NCI-H1048 (cell line): ENCODE measurements around the gene ERVW-1.
"Not testable (repeated sequence)": the region's sequence is repeated elsewhere in the genome, so short reads cannot be mapped to it uniquely, and the experiment has no call there.

ENCODE experiments used
- DNase-seq: peaks from one replicate; lab custom pipeline; 2025; lab: John Stamatoyannopoulos, UW

Gene ERVW-1

GRCh38 chr7:92477681-92478080, at the start of gene ERVW-1:
ERVW-1 (minus strand) TSS chr7:92477946; CDS start chr7:92470381, 7,565 bp downstream.
- not testable (repeated sequence) for DNase-seq

DNA sequence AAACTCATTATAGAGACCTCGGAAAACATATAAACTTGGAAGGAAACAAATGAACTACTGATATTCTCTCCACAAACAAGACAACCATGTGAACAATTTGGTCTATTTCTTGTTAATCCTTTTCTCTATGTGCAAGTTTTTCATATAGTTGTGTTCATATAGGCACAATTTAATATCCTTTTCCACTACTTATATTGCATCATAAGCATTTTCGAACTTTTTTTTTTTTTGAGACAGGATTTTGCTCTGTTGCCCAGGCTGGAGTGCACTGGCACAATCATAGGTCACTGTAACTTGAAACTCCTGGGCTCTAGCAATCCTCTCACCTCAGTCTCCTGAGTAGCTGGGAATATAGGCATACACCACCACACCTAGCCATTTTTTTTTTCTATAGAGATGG, 45.4 kb upstream of the ERVW-1 start:
- no peak for DNase-seq

GRCh38 chr7:92520024-92520423, 42.3 kb upstream of the ERVW-1 start:
- DNase-seq: no peak

GRCh38 chr7:92517631-92518030, 39.9 kb upstream of the ERVW-1 start:
- DNase-seq: no peak

DNA sequence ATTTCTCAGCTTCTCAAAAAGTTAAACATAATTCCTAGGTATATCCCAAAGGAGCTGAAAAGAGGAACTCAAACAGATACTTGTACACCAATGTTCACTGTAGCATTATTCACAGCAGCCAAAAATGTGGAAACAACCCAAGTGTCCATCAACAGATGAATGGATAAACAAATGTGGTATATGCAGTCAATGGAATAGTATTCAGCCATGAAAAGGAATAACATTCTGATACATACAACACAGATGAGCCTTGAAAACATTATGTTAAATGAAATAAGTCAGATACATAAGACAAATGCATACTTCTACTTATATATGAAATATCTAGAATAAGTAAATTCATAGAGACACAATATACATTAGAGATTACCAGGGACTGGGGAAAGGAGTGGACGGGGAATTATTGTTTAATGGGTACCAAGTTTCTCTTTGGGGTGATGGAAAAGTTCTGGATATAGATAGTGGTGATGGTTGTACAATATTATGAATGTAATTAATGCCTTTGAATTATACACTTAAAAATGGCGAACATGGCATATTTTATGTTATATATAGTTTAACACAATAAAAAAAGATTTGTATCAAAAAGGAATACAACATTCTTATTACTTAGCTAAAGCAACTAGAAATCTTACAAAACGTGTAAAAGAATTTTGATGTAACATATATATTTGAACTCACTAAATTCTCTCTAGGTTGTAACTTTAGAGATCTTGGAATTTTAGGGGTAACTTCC, 35.6 kb upstream of the ERVW-1 start:
- DNase-seq: no peak

DNA sequence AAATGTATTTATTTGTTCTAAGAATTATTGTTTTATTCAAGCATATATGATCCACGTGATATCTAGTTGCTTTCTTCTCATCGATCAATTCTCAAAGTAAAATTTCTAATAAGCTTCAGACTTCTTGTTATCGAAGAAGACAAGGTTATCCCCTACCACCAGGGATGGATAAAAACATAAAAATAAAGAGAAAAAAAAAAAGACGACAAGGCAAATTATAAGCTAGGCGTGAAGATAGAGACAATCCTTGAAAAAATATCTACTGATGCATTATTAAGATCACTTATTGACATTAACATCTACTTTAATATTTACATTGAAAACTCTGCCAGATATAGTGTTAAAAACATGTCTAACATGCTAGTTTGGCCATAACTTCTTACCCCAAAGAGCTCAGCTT, 31.2 kb upstream of the ERVW-1 start:
- no peak for DNase-seq

DNA sequence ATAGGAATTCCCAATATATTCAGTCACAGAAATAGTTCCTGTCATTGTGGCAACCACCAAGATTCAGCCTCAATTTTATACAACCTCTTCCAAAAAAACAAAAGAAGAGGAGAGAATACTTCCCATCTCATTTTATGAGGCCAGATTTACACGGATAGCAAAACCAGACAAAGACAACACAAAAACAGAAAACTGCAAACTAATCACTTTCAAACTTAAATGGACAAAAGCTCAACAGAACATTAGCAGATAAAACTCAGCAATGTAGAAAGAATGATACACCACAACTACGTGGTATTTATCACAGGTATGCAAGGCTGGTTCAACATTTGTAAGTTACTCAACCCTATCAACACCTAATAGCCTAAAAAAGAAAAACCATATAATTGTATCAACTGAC, 28.6 kb upstream of the ERVW-1 start:
- DNase-seq: no peak

DNA sequence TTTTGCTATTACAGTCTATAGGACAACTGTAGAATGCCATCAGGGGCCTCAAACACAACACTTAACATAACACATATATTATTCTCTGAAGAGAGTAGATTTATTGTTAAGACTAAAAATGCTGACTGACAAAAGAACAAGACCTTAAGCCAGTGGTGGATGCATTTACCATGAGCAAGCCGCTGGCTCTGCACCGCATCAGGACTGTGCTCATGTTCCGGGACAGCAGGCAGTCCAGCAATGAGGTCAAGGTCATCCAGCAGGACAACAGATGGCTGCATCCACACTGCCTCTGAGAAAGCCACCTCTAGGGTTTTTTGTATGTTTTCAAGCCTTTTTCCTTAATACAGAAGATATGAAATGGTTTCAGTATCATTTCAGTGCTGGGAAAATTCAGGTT, 26.8 kb upstream of the ERVW-1 start:
- DNase-seq: no peak

DNA sequence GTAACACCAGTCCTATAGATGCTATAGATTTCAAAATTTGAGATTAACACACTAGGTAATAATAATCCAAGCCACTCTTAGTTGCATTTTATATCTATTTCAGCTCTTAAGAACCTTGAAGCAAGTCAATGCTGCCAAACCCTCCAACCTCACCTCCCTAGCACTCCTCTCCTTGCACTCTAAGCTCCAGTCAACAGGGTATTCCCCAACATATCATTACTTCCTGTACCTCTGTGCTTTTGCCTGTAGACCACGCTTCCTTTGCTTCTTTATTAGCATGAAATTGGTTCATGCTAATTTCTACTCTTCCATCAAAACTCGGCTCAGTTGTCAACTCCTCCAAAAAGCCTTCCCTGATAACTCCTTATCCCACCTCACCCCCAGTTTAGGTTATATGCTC, 26.0 kb upstream of the ERVW-1 start:
- DNase-seq: no peak

DNA sequence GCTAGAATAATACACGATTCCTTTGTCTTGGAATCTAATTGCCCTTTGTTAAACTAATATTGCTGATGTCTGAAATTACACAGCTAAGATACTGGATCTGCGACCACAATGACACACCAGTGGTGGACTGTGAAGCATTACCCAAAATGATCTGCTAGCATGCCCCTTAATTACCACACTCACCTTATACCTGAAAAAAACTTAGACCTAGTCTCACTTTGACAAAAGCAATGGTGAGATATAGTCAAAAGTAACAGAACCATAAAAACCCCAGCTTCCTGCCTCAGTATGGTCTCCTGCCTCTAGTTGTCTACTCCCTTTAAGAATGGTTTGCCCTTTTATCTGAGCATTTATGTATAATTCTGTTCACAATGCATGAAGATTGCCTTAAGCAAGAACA, 20.8 kb upstream of the ERVW-1 start:
- no peak for DNase-seq

GRCh38 chr7:92496876-92497275, 19.1 kb upstream of the ERVW-1 start:
- DNase-seq: no peak

DNA sequence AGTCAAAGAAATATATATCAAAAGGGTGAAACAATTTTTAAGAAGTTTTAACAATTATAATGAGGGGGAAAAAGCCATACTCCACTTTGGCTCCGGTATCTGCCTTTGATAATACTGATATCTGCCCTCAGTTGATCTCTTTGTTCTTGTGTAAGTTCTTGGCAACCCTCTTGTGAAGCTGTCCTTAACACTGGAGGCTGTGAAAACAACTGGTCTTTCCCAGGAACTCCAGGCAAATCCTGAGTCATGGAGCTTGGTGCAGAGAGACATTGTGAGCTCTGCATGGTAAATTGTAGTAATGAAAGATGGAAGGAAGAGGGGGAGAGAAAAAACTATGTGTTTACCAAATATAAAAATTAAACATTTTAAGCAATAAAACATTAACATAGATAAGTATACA, 11.9 kb upstream of the ERVW-1 start:
- DNase-seq: no peak

- no peak for DNase-seq
These were observed 10.1 kb upstream of the ERVW-1 start for GRCh38 chr7:92487804-92488203.

GRCh38 chr7:92485974-92486373, 8.2 kb upstream of the ERVW-1 start:
- no peak for DNase-seq

- no peak for DNase-seq
These were observed 7.6 kb upstream of the ERVW-1 start for GRCh38 chr7:92485267-92485892.

GRCh38 chr7:92484226-92484625, 6.5 kb upstream of the ERVW-1 start:
- DNase-seq: not testable (repeated sequence)

DNA sequence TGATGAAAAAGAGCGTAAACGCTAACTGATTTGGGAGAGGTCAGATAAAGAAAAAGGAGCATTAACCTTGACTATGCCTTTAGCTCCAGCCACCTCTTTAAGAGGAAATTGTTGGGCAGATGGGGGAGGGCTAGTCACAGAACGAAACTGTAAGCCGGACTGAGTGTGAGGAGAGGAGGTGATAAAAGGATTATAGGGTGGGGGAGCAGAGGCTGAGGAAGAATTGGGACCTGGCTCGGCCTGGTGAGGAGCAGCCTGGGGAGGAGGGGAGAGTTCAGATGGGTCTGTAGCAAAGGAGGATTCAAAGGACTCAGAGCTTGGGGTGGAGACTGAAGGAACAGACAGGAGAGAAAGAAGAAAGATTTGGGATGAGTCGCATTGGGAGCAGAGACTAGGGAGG, 5.9 kb upstream of the ERVW-1 start:
- not testable (repeated sequence) for DNase-seq

DNA sequence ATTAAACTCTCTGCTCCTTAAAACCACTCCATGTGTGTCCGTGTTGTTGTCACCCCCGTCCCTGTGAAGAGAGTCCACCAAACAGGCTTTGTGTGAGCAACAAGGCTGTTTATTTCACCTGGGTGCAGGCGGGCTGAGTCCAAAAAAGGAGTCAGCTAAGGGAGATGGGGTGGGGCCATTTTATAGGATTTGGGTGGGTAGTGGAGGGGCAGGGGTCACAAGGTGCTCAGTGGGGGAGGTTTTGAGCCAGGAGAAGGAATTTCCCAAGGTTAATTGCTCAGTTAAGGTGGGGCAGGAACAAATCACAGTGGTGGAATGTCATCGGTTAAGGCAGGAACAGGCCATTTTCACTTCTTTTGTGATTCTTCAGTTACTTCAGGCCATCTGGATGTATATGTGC, 1.4 kb upstream of the ERVW-1 start:
- DNase-seq: not testable (repeated sequence)

DNA sequence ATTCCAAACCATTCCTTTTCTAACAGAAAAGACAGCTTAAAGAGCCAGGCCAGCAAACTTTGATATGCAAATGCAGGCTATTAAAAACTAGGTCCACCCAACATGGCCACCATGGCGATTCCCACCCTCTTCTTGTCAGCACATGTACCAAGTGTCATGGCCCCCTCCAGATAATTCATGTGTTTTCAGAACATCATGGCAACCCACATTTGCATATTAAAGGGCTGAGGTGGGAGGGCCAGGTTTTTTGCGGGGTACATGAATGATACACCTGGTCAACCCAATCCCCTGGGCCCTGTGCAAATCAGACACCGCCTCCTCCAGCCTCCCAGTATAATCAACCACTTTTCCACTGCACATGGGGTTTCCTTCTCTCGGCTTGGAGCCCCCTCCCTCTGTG, 965 bp upstream of the ERVW-1 start:
- no peak for DNase-seq

GRCh38 chr7:92478095-92478494, 349 bp upstream of the ERVW-1 start:
- DNase-seq: no peak

- not testable (repeated sequence) for DNase-seq
These were observed 1.7 kb downstream of the ERVW-1 start for GRCh38 chr7:92475851-92476590.

DNA sequence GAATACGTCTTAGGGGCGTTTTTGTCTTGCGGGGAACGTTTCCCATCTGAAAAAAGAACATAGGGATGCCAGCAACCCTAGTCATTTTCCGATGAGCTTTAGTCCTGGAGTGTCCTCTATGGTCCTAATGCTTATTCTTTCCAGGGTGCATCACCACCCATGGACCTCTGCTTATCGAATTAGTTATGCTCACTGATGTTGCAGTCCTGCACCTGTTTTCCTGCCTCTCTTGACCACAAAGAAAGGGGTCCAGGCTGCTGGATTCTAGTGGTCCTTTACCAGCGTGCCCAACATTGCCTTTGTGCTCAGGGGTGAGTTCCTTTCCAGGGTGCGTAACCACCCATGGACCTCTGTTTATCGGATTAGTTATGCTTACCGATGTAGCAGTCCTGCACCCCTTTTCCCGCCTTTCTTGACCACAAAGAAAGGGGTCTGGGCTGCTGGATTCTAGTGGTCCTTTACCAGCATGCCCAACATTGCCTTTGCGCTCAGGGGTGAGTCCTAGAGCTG, 2.4 kb downstream of the ERVW-1 start:
- DNase-seq: not testable (repeated sequence)

DNA sequence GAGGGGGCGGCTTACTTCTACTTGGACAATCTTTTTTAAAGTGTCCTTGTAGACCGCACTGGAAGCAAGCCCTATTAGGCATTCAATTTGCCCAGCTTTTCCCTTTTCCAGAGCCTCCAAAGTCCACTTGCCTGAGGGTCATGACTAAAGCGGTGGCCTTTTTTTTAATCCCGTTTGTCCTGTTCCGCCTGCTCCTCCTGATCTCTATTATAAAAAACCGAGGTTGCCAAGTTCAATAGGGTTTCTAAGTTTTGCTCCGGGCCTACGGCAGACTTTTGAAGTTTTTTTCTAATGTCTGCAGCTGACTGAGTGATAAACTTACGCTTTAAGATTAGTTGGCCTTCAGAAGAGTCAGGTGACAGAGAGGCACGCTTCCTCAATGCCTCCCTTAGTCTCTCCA, 3.8 kb downstream of the ERVW-1 start:
- DNase-seq: not testable (repeated sequence)
